ENCODE measurements around the gene FOXO3B. TPM values are rescaled to one million over a fixed set of nuclear protein-coding genes. Genes with fewer than 3 reads are reported as not detected.
"Not testable (repeated sequence)": the region's sequence is repeated elsewhere in the genome, so short reads cannot be mapped to it uniquely, and the experiment has no call there.

The FOXO3B gene
- total RNA-seq, 1 donor from 2014 or later = 2.6 TPM

- DNase-seq (ENCODE audit: low read depth) = not testable (repeated sequence)
Observed at GRCh38 chr17:18650094-18650493, 32.0 kb downstream of the FOXO3B start.

GRCh38 chr17:18644291-18644690, 37.8 kb downstream of the FOXO3B start, which contains the start of gene TBC1D28:
Gene TBC1D28, minus strand, starts transcription at chr17:18644391. Its CDS starts 3,039 bp downstream, at chr17:18641352.
- not testable (repeated sequence) for DNase-seq (ENCODE audit: low read depth)

- not testable (repeated sequence) for DNase-seq (ENCODE audit: low read depth)
Observed at GRCh38 chr17:18643124-18643523, 39.0 kb downstream of the FOXO3B start.

- DNase-seq (ENCODE audit: low read depth) = not testable (repeated sequence)
Observed at GRCh38 chr17:18638357-18638756, 43.8 kb downstream of the FOXO3B start.

- DNase-seq (ENCODE audit: low read depth) = not testable (repeated sequence)
Observed at GRCh38 chr17:18636237-18636636, 45.9 kb downstream of the FOXO3B start.

GRCh38 chr17:18635773-18636172, 46.3 kb downstream of the FOXO3B start:
- DNase-seq (ENCODE audit: low read depth) = not testable (repeated sequence)

GRCh38 chr17:18634550-18635263, 47.4 kb downstream of the FOXO3B start:
- not testable (repeated sequence) for DNase-seq (ENCODE audit: low read depth)

Other genes with a start within 250 kb of the FOXO3B start
- gene LGALS9C, start 205.5 kb downstream of the FOXO3B start, total RNA-seq = not detected in 2 replicates
- not detected in 2 replicates for gene TBC1D28, start 37.9 kb downstream of the FOXO3B start, total RNA-seq
- gene FBXW10, start 61.7 kb upstream of the FOXO3B start, total RNA-seq = 0.05 TPM in 1 of 2 replicates, not detected in the other
- gene TVP23B, start 98.9 kb upstream of the FOXO3B start, total RNA-seq = 83.1 and 133 TPM in 2 replicates
- gene PRPSAP2, start 175.8 kb upstream of the FOXO3B start, total RNA-seq = 32.8 and 38.4 TPM in 2 replicates

Data from renal cortical epithelial cell (primary cell).